ENCODE data around the gene COG6. TPM values are rescaled to one million over a fixed set of nuclear protein-coding genes. Genes with fewer than 3 reads are reported as not detected.

Gene COG6
- total RNA-seq = 57.7 to 73.9 TPM (median 60.9 TPM) in 3 replicates
- long read RNA-seq, transcript COG6-204 (19 exons, 3,563 nt) = major isoform, 92 of 105 reads
- long read RNA-seq, partial matches to known transcripts = 2 of 105 reads
- long read RNA-seq, other reads (novel, unspliced or antisense) = 10 of 105 reads

- peaks cover 37% of the 10 kb centered on the region for H3K4me1 Mint-ChIP-seq (ENCODE audit: low read depth)
- peak within 1 kb of the TSS; percentile 98 for H3K4me3 Mint-ChIP-seq (ENCODE audit: unreplicated experiment)
- peak; percentile 60 for TF ChIP-seq CTCF (IDR thresholded peaks at IDR 0.05)
- peak; percentile 92 for DNase-seq (ENCODE audit: low spot score)
- no peaks in the 10 kb centered on the region for H3K9me3 Mint-ChIP-seq (ENCODE audit: low read depth)
- H3K36me3 Mint-ChIP-seq (ENCODE audit: low read depth) = no peaks in the 10 kb centered on the region
- H3K27me3 Mint-ChIP-seq (ENCODE audit: low read depth) = no peaks in the 10 kb centered on the region
- peak within 1 kb of the TSS; percentile 92 for H3K27ac Mint-ChIP-seq (ENCODE audit: unreplicated experiment)
These were observed at the start of gene COG6 for GRCh38 chr13:39655569-39656324. TSS of gene COG6 (plus strand) at chr13:39655662. CDS start at chr13:39655727, 65 bp downstream.

GRCh38 chr13:39605677-39606320, 49.7 kb upstream of the COG6 start:
- Mint-ChIP-seq H3K4me1 (ENCODE audit: low read depth) (peaks cover 24% of the 10 kb centered on the region), H3K27ac (ENCODE audit: unreplicated experiment) (no peak overlapping the region), H3K36me3 (ENCODE audit: low read depth) (peaks cover 2% of the 10 kb centered on the region), H3K27me3 (ENCODE audit: low read depth) (no peaks in the 10 kb centered on the region), H3K9me3 (ENCODE audit: low read depth) (no peaks in the 10 kb centered on the region), H3K4me3 (ENCODE audit: unreplicated experiment) (no peak overlapping the region)
- no peak for DNase-seq (ENCODE audit: low spot score)
- TF ChIP-seq CTCF (IDR thresholded peaks at IDR 0.05) = no peak

GRCh38 chr13:39607876-39608275, 47.6 kb upstream of the COG6 start:
- H3K9me3 Mint-ChIP-seq (ENCODE audit: low read depth) = no peaks in the 10 kb centered on the region
- no peak for DNase-seq (ENCODE audit: low spot score)
- H3K27ac Mint-ChIP-seq (ENCODE audit: unreplicated experiment) = no peak overlapping the region
- H3K4me3 Mint-ChIP-seq (ENCODE audit: unreplicated experiment) = no peak overlapping the region
- no peaks in the 10 kb centered on the region for H3K27me3 Mint-ChIP-seq (ENCODE audit: low read depth)
- TF ChIP-seq CTCF (IDR thresholded peaks at IDR 0.05) = no peak
- H3K36me3 Mint-ChIP-seq (ENCODE audit: low read depth) = no peaks in the 10 kb centered on the region
- H3K4me1 Mint-ChIP-seq (ENCODE audit: low read depth) = peaks cover 9% of the 10 kb centered on the region

GRCh38 chr13:39612023-39612637, 43.3 kb upstream of the COG6 start:
- no peak for DNase-seq (ENCODE audit: low spot score)
- no peak overlapping the region for H3K4me3 Mint-ChIP-seq (ENCODE audit: unreplicated experiment)
- no peak overlapping the region for H3K27ac Mint-ChIP-seq (ENCODE audit: unreplicated experiment)
- no peaks in the 10 kb centered on the region for H3K9me3 Mint-ChIP-seq (ENCODE audit: low read depth)
- TF ChIP-seq CTCF (IDR thresholded peaks at IDR 0.05) = peak; percentile 97
- no peaks in the 10 kb centered on the region for H3K27me3 Mint-ChIP-seq (ENCODE audit: low read depth)
- no peaks in the 10 kb centered on the region for H3K36me3 Mint-ChIP-seq (ENCODE audit: low read depth)
- no peaks in the 10 kb centered on the region for H3K4me1 Mint-ChIP-seq (ENCODE audit: low read depth)

GRCh38 chr13:39616087-39616694, 39.3 kb upstream of the COG6 start:
- Mint-ChIP-seq H3K4me1 (ENCODE audit: low read depth) (no peaks in the 10 kb centered on the region), H3K36me3 (ENCODE audit: low read depth) (no peaks in the 10 kb centered on the region), H3K27me3 (ENCODE audit: low read depth) (no peaks in the 10 kb centered on the region), H3K9me3 (ENCODE audit: low read depth) (no peaks in the 10 kb centered on the region), H3K4me3 (ENCODE audit: unreplicated experiment) (no peak overlapping the region), H3K27ac (ENCODE audit: unreplicated experiment) (no peak overlapping the region)
- no peak for DNase-seq (ENCODE audit: low spot score)
- peak; percentile 97 for TF ChIP-seq CTCF (IDR thresholded peaks at IDR 0.05)

All from chondrocyte (in vitro differentiated cells).